Frontal cortex (tissue), 4 donors: ENCODE data around the gene APOL2. TPM values are rescaled to one million over a fixed set of nuclear protein-coding genes. Genes with fewer than 3 reads are reported as not detected.
"Not testable (repeated sequence)": the region's sequence is repeated elsewhere in the genome, so short reads cannot be mapped to it uniquely, and the experiment has no call there.

Experiments
- DNase-seq, 2 donors: peaks; one replicate each; pipeline ENCODE4 v3.0.0; 2012; ENCODE audit warnings: low spot score in 2 of 2
- FAIRE-seq: peaks from 2 replicates; lab custom pipeline; 2012; peaks lifted over from hg19 to GRCh38; lab: Jason Lieb, UNC
- total RNA-seq: library from RNA; depleted of rRNA; stranded (reverse); fragments of >200 nt; gene quantifications from one replicate; pipeline ENCODE4 v1.2.3, GENCODE V29; 2014
- donor health status: control.
- donor health status: control.
- donor health status: control.

The APOL2 gene
- total RNA-seq, 1 donor from 2014 or later: 5.3 TPM

DNA sequence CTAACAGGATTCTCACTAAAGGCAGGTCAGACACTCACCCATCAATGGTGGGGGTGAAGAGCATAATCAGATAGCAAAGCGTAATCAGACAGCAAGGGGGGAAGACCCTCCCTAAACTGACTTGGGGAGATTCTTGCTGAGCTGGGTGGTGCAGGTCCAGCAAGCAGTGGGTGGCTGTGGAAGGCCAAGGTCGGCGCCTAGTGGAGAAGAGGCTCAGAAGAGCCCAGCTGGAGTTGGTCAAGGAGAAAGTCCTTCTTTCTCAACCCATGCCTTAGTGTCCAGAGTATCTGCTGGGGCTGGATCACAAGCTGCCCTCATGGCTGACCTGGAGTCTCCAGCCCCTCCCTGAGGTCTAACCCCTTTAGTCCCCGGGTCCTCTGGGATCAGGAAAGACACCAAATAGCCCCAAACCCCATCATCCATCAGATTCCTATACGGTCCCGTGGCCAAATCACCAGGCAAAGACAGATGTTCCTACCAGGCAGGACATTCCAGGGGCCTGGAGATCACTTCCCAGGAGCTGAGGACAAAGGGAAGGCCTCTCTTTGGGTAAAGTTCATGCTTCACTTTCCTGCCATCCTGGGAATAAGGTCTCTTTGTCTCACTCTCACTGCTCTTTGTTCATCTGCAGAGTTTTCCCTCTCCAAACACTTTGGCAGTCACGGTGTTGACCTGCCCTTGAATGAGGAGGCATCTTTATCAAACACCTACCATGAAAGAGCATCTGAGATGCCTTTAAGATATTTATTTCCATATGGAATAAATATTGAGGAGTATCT, 24.7 kb upstream of the APOL2 start:
- not testable (repeated sequence) for FAIRE-seq, DNase-seq

DNA sequence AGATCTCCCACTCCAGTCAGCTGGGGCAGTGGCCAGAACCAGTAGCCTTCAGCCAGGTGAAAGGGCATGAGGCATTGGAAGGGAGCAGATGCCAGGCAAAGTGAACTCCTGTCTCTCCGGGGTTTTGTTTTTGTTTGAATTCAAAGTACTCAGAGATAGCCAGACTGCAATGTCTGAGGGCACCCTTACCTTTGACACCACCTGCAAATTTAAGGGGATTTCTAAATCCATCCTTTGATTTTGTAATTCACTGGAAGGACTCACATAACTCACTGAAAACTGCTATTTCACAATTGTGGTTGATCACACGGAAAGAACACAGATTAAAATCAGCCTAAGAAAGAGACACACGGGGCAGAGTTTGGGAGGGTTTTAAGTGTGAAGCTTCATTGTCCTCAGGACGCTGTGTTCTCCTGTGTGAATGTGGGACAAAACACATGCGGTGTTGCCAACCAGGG, 23.9 kb upstream of the APOL2 start:
- not testable (repeated sequence) for FAIRE-seq, DNase-seq

DNA sequence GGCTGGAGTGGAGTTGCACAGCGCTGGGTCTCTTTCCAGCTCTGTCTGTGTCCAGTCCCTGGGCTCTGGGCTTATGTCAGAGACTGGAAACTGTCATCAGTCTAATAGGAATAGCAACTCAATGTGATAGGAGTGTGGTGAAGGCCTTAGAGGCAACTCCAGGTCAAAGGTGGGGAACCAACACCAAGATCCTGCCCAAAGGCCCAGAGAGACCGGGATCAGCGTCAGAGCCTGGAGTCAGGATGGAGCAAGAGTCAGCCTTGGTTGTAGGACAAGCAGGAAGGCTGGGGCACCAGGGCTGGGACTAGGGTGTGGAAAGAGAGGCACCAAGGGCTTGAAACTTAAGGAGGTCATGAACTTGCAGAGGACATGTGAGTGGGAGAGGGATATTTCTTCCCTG, 23.0 kb upstream of the APOL2 start:
- not testable (repeated sequence) for DNase-seq, FAIRE-seq

DNA sequence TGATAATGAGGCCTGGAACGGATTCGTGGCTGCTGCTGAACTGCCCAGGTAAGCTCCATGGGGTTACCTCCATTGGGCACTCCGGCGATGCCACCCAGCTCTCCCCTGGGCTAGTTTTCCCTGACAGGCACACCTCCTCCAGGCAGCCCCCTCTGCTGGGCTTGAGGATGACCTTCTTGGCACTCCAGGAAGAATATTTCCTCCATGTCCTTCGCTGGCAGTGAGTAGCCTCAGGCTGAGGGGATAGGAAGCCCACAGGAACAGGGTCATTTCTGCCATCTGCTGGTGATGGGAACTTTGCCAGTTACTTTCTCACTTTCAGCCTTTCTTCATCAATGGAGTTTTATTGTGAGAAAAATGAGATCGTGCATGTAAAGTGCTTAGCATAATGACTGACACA, 22.3 kb upstream of the APOL2 start:
- not testable (repeated sequence) for DNase-seq, FAIRE-seq

DNA sequence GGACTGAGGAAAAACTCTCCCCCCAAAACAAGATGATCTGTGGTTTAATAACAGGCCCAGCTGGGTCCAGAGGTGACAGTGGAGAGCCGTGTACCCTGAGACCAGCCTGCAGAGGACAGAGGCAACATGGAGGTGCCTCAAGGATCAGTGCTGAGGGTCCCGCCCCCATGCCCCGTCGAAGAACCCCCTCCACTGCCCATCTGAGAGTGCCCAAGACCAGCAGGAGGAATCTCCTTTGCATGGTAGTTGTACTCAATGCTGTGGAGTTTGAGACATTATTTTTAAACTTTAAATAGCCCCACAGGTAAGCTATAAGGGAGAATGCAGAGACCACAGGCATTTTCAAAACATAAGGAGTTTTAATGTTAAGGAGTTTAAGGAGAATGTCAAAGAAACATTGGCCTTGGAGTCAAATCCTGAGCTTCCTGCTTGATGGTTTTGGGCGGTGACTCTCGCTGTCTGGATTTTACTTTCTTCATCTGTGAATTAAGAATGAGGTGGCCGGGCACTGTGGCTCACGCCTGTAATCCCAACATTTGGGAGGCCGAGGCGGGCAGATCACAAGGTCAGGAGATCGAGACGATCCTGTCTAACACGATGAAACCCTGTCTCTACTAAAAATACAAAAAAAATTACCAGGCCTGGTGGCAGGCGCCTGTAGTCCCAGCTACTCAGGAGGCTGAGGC, 20.4 kb upstream of the APOL2 start:
- FAIRE-seq (no peak), DNase-seq (no peak)

DNA sequence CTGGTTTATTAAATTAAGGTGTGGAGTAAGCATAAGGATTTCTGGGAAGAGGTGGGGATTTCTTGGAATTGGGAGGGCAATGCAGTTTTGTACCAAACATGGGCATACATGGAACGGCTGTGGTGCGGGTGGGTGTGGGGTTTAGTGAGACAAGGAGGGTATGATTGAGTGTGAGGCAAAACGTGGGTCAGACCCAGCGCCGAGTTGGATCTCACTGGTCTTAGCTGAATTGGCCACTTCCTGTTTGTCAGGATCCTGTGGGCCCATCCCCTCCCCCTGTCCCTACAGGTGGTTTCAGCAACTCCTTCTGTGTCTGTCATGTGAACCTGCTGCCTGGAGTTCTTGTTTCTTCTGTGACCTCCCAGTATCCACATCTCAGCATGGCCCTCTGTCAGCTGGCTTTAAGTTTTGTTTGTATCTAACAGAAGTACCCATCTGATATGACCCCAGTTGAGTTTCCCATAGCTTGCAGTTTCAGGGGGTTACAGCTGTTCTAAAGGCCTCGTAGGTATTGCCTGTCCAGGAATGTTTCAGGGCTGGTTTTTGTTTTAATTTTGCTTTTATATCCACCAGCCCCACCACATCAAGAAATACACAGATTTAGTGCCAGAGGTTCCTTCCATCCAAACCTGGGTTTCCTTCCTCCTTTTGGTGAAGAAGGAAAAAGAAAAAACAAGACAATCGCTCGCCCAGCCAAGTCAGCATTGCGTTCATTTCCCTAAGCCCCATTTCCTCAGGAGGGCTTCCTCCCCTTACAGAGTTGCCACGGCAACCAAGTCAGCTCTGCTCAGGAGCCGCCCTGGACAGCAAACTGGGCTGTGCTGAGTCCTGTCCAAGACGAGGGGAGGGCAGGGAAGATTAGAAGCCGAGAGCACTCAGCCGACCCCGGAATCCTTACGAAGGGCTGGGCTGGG, 19.6 kb upstream of the APOL2 start:
- FAIRE-seq (no peak), DNase-seq (no peak)

DNA sequence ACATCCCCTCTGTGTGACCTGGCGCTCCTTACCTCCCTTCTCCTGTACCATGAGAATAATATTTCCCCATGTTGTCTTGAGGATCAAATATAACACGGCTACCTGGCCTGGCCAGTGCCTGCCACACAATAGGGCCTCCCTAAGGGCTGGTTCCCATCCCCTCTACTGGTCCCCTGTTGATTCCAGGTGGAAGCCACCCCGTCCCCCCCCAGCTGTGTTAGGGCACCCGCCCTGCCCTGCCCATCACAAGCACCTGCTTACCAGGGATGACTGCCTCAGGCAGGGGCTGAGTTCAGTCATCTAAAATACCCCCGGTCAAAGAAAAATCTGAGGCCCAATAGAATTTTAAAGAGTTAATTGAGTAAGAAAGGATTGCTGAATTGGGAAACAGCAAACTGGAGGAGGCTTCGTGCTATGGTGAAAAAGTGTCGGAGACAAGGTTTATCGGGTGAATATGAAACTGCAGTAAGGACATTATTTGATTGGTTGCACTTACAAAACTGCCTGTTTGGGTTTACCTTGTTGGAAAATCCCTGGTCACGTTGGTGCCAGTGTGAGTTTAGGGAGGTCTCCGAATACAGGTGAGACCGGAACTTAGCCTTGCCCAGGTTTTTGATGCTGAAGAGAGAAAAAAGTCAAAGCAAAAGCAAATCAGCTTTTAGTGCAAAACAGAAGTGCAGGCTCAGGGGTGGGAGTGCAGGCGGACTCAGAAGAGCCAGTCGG, 18.8 kb upstream of the APOL2 start:
- DNase-seq (no peak), FAIRE-seq (no peak)

DNA sequence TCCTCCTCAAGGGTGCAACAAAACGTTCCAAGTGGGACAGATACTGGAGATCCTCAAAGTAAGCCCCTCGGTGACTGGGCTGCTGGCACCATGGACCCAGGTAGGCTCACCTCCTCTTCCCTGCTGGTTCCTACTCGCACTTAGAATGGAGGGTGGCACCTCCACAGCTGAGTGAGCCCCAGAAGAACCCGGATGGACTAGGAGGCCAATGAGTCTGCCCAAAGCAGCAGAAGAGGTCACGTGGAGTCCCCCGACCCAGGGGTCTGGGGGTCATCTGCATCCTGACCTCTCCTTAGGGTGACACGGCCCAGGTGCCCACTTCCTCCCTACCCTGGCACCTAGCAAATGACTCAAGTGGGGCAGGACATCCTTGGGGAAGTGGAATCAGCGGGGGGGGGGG, 18.0 kb upstream of the APOL2 start:
- FAIRE-seq: no peak
- no peak for DNase-seq

DNA sequence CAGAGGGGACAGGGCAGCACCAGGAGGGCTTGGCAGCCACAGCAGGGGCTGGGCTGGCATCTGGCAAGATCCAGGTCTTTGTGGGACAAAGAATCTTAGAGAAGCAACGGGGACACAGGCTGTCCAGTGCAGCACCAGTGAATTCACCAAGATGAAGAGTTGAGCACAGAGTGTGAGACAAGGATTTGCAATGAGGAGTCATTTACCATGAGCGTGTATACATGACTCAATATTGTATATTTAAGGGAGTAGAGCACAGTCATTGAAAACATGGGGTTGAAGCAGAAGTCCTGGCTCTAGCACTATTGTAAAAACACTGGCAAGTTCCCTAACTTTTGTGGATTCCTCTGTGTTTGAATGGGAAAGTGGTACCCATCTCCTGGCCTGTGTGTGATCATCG, 17.2 kb upstream of the APOL2 start:
- FAIRE-seq (no peak), DNase-seq (no peak)

DNA sequence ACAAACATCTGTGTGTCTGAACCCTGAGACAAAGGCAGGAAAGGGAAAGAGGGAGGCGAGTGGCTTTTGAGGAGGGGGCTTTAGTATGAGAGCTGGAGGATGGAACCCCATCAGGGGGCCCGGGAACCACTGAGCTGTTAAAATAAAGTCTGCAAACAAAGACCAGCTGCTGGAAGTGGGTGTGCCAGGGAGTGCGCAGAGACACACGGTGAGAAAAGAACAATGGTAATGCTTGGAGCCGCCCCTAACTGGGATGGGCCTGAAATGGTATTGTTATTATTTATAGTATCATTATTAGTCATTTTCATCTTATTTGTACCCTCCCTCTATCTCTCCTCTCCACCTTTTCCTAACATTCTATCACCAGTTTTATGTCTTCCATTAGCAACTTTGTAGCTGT, 16.2 kb upstream of the APOL2 start:
- FAIRE-seq: not testable (repeated sequence)

DNA sequence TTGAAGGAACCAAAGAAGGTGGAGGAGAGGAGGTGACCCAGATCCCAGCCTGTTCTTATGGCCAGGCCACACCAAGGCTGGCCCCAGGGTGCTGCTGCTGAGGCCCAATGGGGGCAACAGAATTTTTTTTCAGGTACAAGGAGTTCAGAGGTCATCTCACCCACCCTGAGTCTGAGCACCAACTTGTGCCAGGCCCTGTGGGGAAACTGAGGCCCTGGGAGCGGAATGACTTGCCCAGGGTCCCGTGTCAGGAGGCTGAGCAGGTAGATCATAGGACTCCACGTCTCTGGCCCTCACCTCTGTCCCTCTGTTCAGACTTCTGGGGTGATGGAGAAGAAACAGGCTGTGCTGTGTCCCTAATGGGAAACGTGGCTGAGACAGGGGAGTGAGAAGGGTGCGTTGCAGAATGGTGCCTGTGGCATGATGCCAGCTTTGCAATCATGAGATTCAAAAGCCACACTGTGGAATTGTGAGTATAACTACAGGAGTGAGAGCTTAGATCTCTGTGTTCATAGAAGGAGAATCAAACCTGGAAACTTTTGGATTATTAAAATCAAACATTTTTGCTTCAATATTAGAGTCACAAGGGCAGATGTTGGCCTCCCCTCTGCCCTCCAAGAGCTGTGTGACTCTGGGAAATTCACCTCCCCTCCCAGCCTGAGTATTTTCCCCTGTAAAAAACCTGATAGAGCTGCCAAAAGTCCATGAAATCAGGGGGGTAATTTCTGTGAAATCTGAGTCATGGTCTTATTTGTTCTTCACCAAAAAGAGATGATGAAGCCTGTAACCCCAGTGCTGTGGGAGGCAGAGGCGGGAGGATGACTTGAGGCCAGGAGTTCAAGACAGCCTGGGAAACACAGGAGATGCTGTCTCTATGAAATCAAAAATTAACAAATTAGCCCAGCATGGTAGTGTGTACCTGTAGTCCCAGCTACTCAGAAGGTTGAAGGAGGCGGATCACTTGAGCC, 14.5 kb upstream of the APOL2 start:
- no peak for FAIRE-seq

More for the DNA sequence above, 16.2 kb upstream of the APOL2 start:
- not testable (repeated sequence) for DNase-seq

DNA sequence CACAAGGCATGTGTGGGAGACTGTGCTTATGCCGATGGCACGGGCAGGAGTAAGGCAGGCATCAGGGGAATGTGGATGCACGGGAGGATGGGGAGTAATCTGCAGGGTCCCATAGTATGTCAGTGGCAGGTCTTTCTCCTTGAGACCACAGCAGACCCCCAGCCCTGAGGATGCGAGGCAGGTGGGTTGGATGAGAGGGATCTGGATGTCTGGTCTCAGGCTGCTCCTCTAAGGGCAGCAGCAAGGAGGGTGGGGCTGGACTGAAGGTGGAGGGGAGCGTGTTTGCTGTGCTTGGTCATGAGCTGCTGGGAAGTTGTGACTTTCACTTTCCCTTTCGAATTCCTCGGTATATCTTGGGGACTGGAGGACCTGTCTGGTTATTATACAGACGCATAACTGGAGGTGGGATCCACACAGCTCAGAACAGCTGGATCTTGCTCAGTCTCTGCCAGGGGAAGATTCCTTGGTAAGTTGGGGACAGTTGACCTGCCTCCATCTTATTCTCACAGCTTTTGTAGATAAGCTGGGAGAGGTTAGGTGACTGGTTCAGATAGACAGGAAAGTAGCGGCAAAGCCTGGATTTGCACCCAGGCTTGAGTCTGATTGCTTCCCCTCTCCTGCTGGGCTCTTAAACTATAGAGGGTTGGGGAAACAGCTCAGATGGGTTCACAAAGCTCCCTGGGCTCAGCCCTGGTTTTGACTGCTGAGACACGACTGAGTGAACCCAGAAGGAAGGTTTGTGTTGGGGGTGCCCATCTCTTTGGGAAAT, 13.6 kb upstream of the APOL2 start, which contains the start of gene APOL1:
TSS of gene APOL1 (plus strand) at position 380 of the 769 bp plus-strand sequence. CDS start 1,823 bp downstream, outside the sequence.
- DNase-seq: no peak
- FAIRE-seq: no peak

More for the DNA sequence above, 14.5 kb upstream of the APOL2 start:
- DNase-seq: no peak

DNA sequence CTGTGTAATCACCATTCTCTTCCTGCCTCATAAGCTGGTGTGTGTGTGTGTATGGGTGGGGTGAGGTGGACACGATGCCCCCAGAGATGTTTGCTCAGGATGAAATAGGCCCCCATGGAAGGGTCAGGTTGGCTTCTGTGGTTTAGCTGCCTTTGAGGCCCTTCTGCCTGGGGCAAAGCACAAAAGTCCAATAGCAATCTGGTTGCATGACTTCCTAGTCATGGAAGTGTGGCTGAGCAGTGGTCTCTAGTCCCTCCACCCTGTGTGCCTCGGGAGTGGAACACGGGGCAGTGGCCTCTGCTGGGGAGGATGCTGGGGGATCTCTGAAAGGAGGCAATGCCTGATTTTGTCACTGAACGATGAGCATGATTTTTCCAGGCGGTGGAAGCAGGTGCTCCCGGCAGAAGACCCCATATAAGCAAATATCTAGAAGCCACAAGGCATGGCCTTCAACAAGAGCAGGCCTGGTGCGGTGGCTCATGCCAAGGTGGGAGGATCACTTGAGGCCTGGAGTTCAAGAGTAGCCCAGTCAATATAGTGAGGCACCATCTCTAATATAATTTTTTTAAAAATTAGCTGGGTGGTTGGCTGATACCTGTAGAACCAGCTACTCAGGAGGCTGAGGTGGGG, 12.8 kb upstream of the APOL2 start:
- FAIRE-seq, DNase-seq: not testable (repeated sequence)

DNA sequence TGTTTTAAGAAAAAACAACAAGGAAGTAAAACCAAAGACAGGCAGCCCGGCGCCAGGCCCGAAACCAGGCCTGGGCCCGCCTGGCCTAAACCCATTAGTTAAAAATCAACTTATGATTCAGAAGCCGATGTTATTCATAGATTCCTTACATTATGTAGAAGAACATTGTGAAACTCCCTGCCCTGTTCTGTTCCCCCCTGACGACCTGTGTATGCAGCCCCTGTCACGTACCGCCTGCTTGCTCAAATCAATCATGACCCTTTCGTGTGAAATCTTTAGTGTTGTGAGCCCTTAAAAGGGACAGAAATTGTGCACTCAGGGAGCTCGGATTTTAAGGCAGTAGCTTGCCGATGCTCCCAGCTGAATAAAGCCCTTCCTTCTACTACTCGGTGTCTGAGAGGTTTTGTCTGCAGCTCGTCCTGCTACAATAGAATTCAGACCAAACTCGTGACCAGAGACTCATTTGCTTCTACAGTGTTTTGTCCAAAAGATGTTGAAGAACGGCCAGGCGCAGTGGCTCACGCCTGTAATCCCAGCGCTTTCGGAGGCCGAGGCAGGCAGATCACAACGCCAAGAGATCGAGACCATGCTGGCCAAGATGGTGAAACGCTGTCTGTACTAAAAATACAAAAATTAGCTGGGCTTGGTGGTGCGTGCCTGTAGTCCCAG, 11.1 kb upstream of the APOL2 start:
- DNase-seq: not testable (repeated sequence)

DNA sequence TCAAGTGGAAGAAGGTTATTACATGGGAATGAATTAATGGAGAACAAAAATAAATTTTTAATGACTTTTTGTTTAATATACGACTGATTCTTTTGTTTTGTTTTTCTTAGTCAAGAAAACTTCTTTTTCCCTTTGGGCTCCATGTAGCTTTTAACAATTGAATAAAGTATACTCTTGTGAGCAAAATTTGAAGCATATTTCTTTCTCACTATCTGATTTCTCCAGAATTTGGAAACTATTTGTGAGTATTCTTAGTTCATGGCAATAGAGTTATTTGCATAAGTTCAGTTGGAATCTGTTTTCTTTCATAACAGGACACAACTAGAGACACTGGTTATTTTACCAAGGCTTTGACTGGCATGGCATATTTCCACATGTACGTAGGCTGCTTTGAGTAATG, 9.8 kb upstream of the APOL2 start:
- DNase-seq (no peak), FAIRE-seq (no peak)

More for the DNA sequence above, 11.1 kb upstream of the APOL2 start:
- FAIRE-seq: not testable (repeated sequence)

DNA sequence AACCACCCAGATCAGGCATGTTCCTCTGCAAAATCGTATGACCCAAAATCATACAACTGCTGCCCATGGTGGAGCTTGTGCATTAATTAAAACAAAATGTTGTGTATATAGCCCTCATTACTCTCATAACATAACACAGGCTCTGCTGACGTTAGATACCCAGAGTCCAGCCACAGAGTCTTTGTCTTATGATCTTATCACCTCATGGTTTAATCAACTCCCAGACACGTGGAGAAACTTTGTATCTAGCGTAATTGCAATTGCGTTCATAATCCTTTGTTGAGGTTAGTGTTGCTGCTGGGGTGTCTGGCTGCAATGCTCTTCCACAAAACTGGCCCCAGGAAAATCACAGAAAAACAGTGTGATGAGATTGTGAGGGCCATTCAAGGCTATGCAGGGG, 8.6 kb upstream of the APOL2 start:
- DNase-seq: no peak
- FAIRE-seq: no peak
